GM21515 (cell line): ENCODE data around the gene RING1.
"Not testable (repeated sequence)": the region's sequence is repeated elsewhere in the genome, so short reads cannot be mapped to it uniquely, and the experiment has no call there.

Experiments
- ATAC-seq: cut with Tn5 transposase; IDR thresholded peaks from one replicate; pipeline ENCODE4 v1.9.1; 2021; ENCODE audit not compliant: unreplicated experiment

The RING1 gene

GRCh38 chr6:33205191-33206026 lies 2.9 kb upstream of the RING1 start:
- ATAC-seq: no peak

- ATAC-seq: no peak
Observed at GRCh38 chr6:33206027-33206863, 2.1 kb upstream of the RING1 start.

GRCh38 chr6:33206864-33207551 lies 1.3 kb upstream of the RING1 start:
- ATAC-seq: no peak

- no peak for ATAC-seq
Observed at GRCh38 chr6:33207552-33208090, 679 bp upstream of the RING1 start.

- ATAC-seq: no peak
Observed at GRCh38 chr6:33209856-33210255, 1.6 kb downstream of the RING1 start.

- ATAC-seq: no peak
Observed at GRCh38 chr6:33211136-33211535, 2.8 kb downstream of the RING1 start.

- no peak for ATAC-seq
Observed at GRCh38 chr6:33211666-33212422, 3.5 kb downstream of the RING1 start.

GRCh38 chr6:33212857-33213165 lies 4.5 kb downstream of the RING1 start:
- ATAC-seq: no peak

GRCh38 chr6:33213166-33213988 lies 5.1 kb downstream of the RING1 start:
- no peak for ATAC-seq

GRCh38 chr6:33213989-33214335 lies 5.7 kb downstream of the RING1 start:
- no peak for ATAC-seq

GRCh38 chr6:33215271-33216116 lies 7.2 kb downstream of the RING1 start:
- ATAC-seq: no peak

- no peak for ATAC-seq
Observed at GRCh38 chr6:33216117-33216649, 7.9 kb downstream of the RING1 start.

GRCh38 chr6:33217246-33217645 lies 8.9 kb downstream of the RING1 start:
- no peak for ATAC-seq

- ATAC-seq: no peak
Observed at GRCh38 chr6:33217681-33218080, 9.4 kb downstream of the RING1 start.

- not testable (repeated sequence) for ATAC-seq
Observed at GRCh38 chr6:33226503-33227120, 18.3 kb downstream of the RING1 start.

GRCh38 chr6:33235221-33235634 lies 26.9 kb downstream of the RING1 start:
- ATAC-seq: no peak

GRCh38 chr6:33236328-33236727 lies 28.0 kb downstream of the RING1 start:
- no peak for ATAC-seq

GRCh38 chr6:33236852-33237251 lies 28.6 kb downstream of the RING1 start:
- no peak for ATAC-seq
